OCI-LY1 (cell line): ENCODE measurements around the gene MX2.

Experiments used
- CTCF ChIP-seq: fragments of 200-600 bp; sonication (generic), shearing (Covaris generic); IDR thresholded peaks from 2 replicates; pipeline ENCODE4 v1.5.1; 2017; ENCODE audit warnings: mild to moderate bottlenecking, antibody characterized with exemption, low read length, moderate library complexity, mixed read lengths
- EZH2 ChIP-seq: fragments of 200-600 bp; sonication (generic), shearing (Covaris generic); IDR thresholded peaks from 2 replicates; pipeline ENCODE4 v1.8.0; 2017; ENCODE audit warnings: borderline replicate concordance, mixed run types, mild to moderate bottlenecking, antibody characterized with exemption, low read length, moderate library complexity, mixed read lengths

- TF ChIP-seq CTCF (no peak), EZH2 (no peak)
Measured at GRCh38 chr21:41437729-41438128, 75.9 kb downstream of the MX2 start.
